ENCODE data around the gene TANC1.
"Not testable (repeated sequence)": the region's sequence is repeated elsewhere in the genome, so short reads cannot be mapped to it uniquely, and the experiment has no call there.

Gene TANC1

DNA sequence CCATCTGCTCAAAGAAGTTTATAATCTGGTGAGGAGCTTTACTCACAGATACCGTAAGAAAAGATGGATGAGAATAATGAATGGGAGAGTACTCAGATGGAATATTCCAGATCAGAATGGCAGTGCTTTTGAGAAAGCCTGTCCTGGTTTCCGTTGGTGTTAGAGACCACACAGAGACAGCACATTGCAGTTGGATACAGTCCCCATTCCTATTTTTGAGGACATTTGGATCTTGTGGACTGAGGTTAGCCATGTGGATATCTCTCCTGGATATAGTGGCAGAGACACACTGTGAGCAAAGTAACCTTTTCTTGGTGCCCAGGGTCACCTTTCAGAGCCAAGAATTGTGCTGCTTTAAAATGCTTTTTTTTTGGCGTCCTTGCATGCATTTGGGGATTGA is 63.7 kb downstream of the TANC1 start:
- DNase-seq: no peak

GRCh38 chr2:159032580-159032979 is 64.1 kb downstream of the TANC1 start:
- DNase-seq: no peak

DNA sequence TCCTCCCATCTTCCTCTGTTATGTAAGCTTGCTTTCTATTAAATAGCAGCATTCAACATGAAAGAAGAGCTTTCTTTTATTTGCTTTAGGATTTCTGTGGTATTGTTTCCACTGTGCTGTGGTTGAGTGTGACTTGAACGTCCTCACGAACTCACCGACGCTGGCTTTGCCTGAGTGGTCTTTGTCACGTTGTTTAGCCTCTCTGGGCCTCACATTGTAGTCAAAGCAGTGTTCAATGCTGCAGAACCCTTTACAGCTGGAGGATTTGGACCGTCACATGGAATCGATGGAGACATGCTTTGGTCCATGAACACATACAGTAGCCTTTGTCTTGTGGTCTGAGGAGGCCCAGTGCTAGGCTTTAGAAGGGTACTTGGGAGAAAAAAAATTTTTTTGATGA is 66.3 kb downstream of the TANC1 start:
- no peak for DNase-seq

GRCh38 chr2:159035790-159036411 is 67.5 kb downstream of the TANC1 start:
- DNase-seq: peak in 2 of 5 experiments; percentile 7 to 9

DNA sequence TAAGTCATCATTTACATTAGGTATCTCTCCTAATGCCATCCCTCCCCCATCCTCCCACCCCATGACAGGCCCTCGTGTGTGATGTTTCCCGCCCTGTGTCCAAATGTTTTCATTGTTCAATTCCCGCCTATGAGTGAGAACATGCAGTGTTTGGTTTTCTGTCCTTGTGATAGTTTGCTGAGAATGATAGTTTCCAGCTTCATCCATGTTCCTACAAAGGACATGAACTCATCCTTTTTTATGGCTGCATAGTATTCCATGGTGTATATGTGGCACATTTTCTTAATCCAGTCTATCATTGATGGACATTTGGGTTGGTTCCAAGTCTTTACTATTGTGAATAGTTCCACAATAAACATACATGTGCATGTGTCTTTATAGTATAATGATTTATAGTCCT is 68.0 kb downstream of the TANC1 start:
- not testable (repeated sequence) for DNase-seq

GRCh38 chr2:159041328-159041727 is 72.9 kb downstream of the TANC1 start:
- DNase-seq: not testable (repeated sequence)

GRCh38 chr2:159042115-159042850 is 73.8 kb downstream of the TANC1 start:
- no peak for DNase-seq

GRCh38 chr2:159043710-159044109 is 75.3 kb downstream of the TANC1 start:
- no peak for DNase-seq

- no peak for DNase-seq
These were observed 76.4 kb downstream of the TANC1 start for GRCh38 chr2:159044804-159045286.

DNA sequence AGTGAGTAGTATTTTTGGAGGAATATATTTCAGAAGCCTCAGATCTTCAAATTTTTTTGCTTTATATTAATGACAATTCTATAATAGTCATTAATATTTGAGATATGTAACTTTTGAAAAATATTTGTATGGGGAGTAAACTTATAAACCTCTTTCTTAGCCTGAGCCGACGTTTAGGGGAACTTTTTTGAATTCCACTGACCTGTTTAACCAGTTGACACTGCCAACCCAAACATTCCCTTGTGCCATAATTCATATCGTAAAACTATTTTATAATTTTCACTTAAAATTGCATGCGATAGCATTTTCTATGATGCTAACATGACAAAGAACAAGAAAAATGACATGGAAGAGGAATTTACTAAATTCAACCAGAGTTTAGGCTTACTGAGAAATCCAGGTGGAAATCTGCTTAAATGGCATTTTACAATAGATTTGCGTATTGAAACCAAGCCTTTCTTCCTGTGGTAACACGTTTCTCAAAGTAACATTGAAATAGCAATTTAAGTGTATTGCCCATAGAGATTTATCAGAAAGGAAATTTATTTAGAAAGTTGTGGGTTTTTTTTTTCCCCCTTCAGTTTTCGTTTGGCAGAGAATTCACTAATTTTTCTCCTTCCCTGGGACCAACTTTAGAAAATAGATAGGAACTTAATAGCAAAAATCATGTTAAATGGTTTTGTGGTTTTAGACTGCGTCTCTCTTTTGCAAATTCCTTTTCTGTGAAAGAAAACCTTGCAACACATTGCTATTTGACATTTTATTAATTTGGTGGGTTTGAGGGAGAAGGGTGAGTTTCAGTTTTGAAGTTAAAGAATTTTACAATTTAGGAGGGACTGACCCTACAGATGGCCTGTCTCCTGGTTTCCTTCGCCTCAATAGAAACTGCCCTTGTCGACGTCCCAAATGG is 77.4 kb downstream of the TANC1 start:
- DNase-seq: no peak

DNA sequence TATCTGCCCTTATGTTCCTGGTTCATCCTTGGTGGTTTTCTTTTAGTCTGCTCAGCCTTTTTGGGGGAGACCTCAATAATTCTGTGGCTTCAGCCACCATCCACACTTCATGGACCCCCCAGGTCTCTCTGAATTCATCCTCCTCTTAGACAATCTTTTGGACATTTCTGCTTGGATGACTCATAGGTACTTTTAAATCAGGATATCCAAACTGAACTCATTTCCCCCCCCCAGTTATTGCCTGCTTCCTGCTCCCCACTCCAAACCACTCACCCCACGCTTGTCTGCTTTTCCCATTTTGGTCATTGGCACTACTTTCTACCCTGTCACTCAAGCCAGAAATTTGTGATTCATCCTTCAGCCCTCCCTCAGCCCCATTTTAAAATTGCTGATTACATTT is 78.5 kb downstream of the TANC1 start:
- no peak for DNase-seq

- no peak for DNase-seq
These were observed 82.0 kb downstream of the TANC1 start for GRCh38 chr2:159050426-159050825.

- no peak for DNase-seq
These were observed 82.7 kb downstream of the TANC1 start for GRCh38 chr2:159051133-159051532.

- DNase-seq: no peak
These were observed 83.2 kb downstream of the TANC1 start for GRCh38 chr2:159051661-159052060.

- no peak for DNase-seq
These were observed 83.7 kb downstream of the TANC1 start for GRCh38 chr2:159052157-159052601.

- DNase-seq: no peak
These were observed 85.0 kb downstream of the TANC1 start for GRCh38 chr2:159053161-159054031.

DNA sequence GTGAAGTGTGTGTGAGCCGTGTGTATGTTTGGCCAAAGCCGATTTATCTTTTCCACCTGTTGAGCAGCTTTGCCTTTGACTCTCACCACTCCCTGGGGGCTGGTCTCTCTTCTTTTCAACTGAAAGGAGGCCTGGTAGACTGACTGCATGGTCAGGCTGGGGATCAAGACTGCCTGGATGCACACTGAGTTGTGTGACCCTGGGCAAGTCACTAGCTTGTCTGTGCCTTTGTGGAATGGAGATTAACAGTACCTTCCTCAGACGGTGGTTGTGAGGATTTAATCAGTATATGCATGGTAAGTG is 85.5 kb downstream of the TANC1 start:
- no peak for DNase-seq

DNA sequence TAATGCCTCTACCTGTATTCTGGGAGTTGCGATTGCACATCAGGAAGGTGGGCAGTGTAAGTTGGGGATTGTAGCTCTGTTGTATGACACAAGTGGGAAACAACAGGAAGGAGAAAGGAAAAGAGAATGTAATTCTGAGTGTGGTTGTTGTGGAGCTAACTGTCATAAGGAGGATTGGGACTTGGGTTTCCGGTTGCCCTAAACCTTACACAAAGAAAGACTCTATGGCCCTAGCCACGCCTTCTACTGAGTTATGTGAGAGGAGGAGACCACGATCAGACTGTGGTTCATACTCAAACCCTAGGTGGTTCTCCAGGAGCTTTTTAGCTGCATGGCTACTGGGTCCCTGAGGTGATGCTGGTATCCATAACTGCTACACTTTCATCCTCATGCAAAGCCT is 86.5 kb downstream of the TANC1 start:
- no peak for DNase-seq

- DNase-seq: no peak
These were observed 92.1 kb downstream of the TANC1 start for GRCh38 chr2:159060518-159060917.

GRCh38 chr2:159063677-159064076 is 95.2 kb downstream of the TANC1 start:
- no peak for DNase-seq

DNA sequence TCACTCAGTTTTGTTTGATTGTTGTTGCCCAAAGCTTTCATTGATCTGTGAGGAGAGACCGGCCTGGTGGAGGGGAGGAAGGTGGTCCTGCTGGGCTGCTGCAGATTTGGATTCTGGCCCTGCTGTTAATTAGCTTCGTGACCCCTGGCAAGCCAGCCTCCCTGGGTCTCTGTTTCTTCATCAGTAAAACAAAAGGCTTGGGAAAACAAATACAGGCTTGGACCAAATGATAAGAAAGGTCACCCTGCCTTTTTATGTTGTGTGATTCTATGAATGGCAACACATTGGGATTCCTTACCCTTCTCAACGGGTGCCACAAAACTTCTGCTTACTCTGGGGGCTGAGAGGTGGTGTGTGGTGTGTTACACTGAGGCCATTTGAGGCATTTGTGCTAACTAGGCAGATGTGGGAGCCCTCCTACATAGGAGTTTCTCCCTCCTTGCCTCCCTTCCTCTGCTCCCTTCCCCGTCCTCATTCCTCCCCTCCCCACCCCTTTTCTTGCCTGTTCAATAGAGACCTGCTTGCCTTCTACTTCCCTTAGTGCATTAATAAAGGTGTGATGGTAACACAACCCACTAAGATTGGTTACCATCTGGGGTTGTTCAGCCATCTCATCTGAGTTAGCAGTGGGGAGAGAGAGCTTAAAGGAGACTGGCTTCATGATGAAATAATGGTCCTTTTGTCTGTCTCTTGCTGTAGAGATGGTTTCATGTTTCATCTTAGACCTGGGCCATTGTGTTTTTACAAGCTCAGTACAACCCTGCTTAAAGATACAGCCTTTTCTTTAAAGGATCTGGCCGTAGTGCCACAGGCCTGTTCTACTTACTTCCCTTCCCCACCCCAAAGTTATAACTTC is 96.2 kb downstream of the TANC1 start:
- no peak for DNase-seq
